PC-9 (cell line): Measurements from ENCODE around the gene UBE2D1.

Experiments
- EZH2 ChIP-seq: fragments of 200-600 bp; sonication (generic); IDR thresholded peaks from 2 replicates; pipeline ENCODE4 v1.8.0; 2017; ENCODE audit warnings: antibody characterized with exemption, low read depth
- TF ChIP-seq, protein P1 (sequence below): fragments of 200-600 bp; sonication (generic); conservative IDR thresholded peaks from 2 replicates; pipeline ENCODE4 v1.6.1; 2017; ENCODE audit warnings: mixed run types, antibody characterized with exemption, mild to moderate bottlenecking, moderate library complexity

- TF ChIP-seq, protein P1, sequence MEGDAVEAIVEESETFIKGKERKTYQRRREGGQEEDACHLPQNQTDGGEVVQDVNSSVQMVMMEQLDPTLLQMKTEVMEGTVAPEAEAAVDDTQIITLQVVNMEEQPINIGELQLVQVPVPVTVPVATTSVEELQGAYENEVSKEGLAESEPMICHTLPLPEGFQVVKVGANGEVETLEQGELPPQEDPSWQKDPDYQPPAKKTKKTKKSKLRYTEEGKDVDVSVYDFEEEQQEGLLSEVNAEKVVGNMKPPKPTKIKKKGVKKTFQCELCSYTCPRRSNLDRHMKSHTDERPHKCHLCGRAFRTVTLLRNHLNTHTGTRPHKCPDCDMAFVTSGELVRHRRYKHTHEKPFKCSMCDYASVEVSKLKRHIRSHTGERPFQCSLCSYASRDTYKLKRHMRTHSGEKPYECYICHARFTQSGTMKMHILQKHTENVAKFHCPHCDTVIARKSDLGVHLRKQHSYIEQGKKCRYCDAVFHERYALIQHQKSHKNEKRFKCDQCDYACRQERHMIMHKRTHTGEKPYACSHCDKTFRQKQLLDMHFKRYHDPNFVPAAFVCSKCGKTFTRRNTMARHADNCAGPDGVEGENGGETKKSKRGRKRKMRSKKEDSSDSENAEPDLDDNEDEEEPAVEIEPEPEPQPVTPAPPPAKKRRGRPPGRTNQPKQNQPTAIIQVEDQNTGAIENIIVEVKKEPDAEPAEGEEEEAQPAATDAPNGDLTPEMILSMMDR, result no peak; the same call in 1 of the 2 replicates
- no peak for TF ChIP-seq EZH2
These were observed at the start of gene UBE2D1 for GRCh38 chr10:58334817-58335305.
